Measurements from ENCODE around the gene TARP.

DNA sequence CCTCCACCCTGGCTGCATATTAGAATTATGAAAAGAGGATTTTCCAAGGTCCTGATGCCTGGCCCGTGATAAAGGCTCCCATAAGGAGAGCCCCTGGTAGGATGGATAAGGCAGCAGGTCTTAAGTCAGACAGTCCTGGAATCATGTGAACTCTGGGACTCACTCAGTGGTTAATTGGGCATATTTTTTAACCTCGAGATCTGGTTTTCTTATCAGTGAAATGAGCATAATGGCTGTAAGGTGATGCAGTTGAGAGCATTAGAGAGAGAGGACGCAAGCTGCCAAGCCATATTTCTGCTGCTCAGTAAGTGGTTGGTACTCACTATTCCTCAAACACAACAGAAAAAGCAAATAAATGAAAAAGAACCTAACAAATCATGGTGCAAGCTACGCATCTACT, 37.8 kb downstream of the TARP start:
- TF ChIP-seq, protein P1, sequence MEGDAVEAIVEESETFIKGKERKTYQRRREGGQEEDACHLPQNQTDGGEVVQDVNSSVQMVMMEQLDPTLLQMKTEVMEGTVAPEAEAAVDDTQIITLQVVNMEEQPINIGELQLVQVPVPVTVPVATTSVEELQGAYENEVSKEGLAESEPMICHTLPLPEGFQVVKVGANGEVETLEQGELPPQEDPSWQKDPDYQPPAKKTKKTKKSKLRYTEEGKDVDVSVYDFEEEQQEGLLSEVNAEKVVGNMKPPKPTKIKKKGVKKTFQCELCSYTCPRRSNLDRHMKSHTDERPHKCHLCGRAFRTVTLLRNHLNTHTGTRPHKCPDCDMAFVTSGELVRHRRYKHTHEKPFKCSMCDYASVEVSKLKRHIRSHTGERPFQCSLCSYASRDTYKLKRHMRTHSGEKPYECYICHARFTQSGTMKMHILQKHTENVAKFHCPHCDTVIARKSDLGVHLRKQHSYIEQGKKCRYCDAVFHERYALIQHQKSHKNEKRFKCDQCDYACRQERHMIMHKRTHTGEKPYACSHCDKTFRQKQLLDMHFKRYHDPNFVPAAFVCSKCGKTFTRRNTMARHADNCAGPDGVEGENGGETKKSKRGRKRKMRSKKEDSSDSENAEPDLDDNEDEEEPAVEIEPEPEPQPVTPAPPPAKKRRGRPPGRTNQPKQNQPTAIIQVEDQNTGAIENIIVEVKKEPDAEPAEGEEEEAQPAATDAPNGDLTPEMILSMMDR (IDR thresholded peaks at IDR 0.05; ENCODE audit: insufficient read depth, low read length): no peak
- no peak for TF ChIP-seq POLR2AphosphoS5 (IDR thresholded peaks at IDR 0.05; ENCODE audit: low read depth)
- no peak for TF ChIP-seq GABPA (IDR thresholded peaks at IDR 0.05; ENCODE audit: low read depth)
- TF ChIP-seq, protein P2, sequence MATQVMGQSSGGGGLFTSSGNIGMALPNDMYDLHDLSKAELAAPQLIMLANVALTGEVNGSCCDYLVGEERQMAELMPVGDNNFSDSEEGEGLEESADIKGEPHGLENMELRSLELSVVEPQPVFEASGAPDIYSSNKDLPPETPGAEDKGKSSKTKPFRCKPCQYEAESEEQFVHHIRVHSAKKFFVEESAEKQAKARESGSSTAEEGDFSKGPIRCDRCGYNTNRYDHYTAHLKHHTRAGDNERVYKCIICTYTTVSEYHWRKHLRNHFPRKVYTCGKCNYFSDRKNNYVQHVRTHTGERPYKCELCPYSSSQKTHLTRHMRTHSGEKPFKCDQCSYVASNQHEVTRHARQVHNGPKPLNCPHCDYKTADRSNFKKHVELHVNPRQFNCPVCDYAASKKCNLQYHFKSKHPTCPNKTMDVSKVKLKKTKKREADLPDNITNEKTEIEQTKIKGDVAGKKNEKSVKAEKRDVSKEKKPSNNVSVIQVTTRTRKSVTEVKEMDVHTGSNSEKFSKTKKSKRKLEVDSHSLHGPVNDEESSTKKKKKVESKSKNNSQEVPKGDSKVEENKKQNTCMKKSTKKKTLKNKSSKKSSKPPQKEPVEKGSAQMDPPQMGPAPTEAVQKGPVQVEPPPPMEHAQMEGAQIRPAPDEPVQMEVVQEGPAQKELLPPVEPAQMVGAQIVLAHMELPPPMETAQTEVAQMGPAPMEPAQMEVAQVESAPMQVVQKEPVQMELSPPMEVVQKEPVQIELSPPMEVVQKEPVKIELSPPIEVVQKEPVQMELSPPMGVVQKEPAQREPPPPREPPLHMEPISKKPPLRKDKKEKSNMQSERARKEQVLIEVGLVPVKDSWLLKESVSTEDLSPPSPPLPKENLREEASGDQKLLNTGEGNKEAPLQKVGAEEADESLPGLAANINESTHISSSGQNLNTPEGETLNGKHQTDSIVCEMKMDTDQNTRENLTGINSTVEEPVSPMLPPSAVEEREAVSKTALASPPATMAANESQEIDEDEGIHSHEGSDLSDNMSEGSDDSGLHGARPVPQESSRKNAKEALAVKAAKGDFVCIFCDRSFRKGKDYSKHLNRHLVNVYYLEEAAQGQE (IDR thresholded peaks at IDR 0.05; ENCODE audit: insufficient replicate concordance, low read depth): no peak
